Measurements from ENCODE around the gene TEX52. TPM values are rescaled to one million over a fixed set of nuclear protein-coding genes. Genes with fewer than 3 reads are reported as not detected.

Gene TEX52
- total and polyA plus RNA-seq, 2 donors from 2014 or later: not detected

DNA sequence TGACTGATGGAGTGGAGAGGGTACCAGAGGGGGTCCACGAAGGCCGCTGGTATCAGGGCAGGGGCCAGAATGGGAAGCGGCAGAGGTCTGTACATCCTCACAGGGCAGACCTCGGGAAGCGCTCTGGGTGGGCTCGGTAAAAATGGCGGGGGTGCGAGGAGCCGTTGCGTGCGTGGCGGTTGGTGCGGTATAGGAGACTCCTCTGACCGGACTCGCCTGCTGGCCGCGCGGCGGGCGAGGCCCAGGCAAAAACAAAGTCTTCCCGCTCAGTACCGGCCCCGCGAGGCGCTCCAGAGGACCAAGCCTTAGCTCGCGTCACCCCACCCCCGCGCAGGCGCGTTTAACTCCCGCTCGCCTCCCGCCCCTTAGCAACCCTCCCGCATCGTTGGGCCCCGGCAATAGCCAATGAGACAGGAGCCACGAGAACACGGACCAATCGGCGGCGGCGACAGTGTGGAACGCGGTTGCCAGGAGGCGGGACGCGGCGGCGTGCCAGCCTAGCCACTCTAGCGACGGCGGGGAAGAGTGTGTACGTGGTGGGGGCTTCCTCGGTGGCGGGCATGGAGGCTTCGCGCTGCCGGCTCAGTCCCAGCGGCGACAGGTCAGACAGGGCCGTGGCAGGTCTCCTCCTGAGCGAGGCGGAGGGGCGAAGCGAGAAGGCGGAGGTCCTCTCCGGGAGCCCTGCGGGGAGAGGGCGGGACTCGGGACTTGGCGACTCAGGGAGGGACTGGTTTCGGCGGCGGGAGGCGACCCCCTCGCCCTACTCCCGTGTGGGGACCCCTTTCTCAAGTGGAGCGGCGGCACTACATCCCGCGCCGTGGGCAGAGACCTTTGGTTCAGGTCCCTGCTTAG is 33.8 kb upstream of the TEX52 start, which contains the start of gene TULP3:
TSS of gene TULP3 (plus strand) at position 504 of the 852 bp plus-strand sequence. CDS start at position 561, 57 bp downstream.
- H3K9ac ChIP-seq (ENCODE audit: low read length in 3 of 3): peak within 1 kb of the TSS; percentile 53 to 89 (median 74)
- peak within 1 kb of the TSS; percentile 94 to 97 for H3K27ac ChIP-seq (ENCODE audit: low read depth in 2 of 2, low read length in 2 of 2)
- FAIRE-seq: peak; percentile 87
- TF ChIP-seq, protein P1, sequence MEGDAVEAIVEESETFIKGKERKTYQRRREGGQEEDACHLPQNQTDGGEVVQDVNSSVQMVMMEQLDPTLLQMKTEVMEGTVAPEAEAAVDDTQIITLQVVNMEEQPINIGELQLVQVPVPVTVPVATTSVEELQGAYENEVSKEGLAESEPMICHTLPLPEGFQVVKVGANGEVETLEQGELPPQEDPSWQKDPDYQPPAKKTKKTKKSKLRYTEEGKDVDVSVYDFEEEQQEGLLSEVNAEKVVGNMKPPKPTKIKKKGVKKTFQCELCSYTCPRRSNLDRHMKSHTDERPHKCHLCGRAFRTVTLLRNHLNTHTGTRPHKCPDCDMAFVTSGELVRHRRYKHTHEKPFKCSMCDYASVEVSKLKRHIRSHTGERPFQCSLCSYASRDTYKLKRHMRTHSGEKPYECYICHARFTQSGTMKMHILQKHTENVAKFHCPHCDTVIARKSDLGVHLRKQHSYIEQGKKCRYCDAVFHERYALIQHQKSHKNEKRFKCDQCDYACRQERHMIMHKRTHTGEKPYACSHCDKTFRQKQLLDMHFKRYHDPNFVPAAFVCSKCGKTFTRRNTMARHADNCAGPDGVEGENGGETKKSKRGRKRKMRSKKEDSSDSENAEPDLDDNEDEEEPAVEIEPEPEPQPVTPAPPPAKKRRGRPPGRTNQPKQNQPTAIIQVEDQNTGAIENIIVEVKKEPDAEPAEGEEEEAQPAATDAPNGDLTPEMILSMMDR (IDR thresholded peaks at IDR 0.05; ENCODE audit: borderline replicate concordance, extremely low read depth, insufficient read depth): peak; percentile 1
- no peaks in the 10 kb centered on the region for H3K27me3 ChIP-seq (ENCODE audit: control insufficient read depth, insufficient read depth, low read length)
- H3K4me3 ChIP-seq (ENCODE audit: low read length in 3 of 3): peak within 1 kb of the TSS; percentile 64 to 90 (median 81)
- peak; percentile 99 to 100 (median 99) for DNase-seq
- intact Hi-C loops (cut with DNase I): no loop called here
- H3K4me1 ChIP-seq (ENCODE audit: control insufficient read depth in 2 of 3, insufficient read depth in 2 of 3, low read depth in 1 of 3, low read length in 3 of 3): peaks cover 0 to 8% (median 6%) of the 10 kb centered on the region in 3 donors
- no peaks in the 10 kb centered on the region for H3K9me3 ChIP-seq (ENCODE audit: control insufficient read depth in 2 of 3, insufficient read depth in 1 of 3, low read length in 3 of 3)
- no peaks in the 10 kb centered on the region for H3K36me3 ChIP-seq (ENCODE audit: control insufficient read depth in 2 of 3, insufficient read depth in 3 of 3, low read length in 3 of 3)

- Histone ChIP-seq H3K27me3 (ENCODE audit: control insufficient read depth, insufficient read depth, low read length) (no peaks in the 10 kb centered on the region), H3K36me3 (ENCODE audit: control insufficient read depth in 2 of 3, insufficient read depth in 3 of 3, low read length in 3 of 3) (no peaks in the 10 kb centered on the region), H3K27ac (ENCODE audit: low read depth in 2 of 2, low read length in 2 of 2) (peak overlapping the region; percentile 83 to 97), H3K4me3 (ENCODE audit: low read length in 3 of 3) (peak overlapping the region; percentile 53 to 81 (median 60)), H3K9me3 (ENCODE audit: control insufficient read depth in 2 of 3, insufficient read depth in 1 of 3, low read length in 3 of 3) (no peaks in the 10 kb centered on the region), H3K9ac (ENCODE audit: low read length in 3 of 3) (peak overlapping the region; percentile 26 to 84 (median 53)), H3K4me1 (ENCODE audit: control insufficient read depth in 2 of 3, insufficient read depth in 2 of 3, low read depth in 1 of 3, low read length in 3 of 3) (peaks cover 0 to 8% (median 5%) of the 10 kb centered on the region in 3 donors)
- intact Hi-C loops (cut with DNase I): no loop called here
- TF ChIP-seq, protein P1 (IDR thresholded peaks at IDR 0.05; ENCODE audit: borderline replicate concordance, extremely low read depth, insufficient read depth): no peak
- no peak for FAIRE-seq
- DNase-seq: peak in 1 of 5 donors; percentile 17
Measured at GRCh38 chr12:2890001-2890387, 33.2 kb upstream of the TEX52 start.

- DNase-seq: peak in 3 of 5 donors; percentile 22 to 66 (median 48)
- Histone ChIP-seq H3K27ac (ENCODE audit: low read depth in 2 of 2, low read length in 2 of 2) (peak overlapping the region; percentile 43 to 70), H3K27me3 (ENCODE audit: control insufficient read depth, insufficient read depth, low read length) (no peaks in the 10 kb centered on the region), H3K4me1 (ENCODE audit: control insufficient read depth in 2 of 3, insufficient read depth in 2 of 3, low read depth in 1 of 3, low read length in 3 of 3) (peaks cover 0 to 8% (median 6%) of the 10 kb centered on the region in 3 donors), H3K4me3 (ENCODE audit: low read length in 3 of 3) (no peak overlapping the region), H3K9me3 (ENCODE audit: control insufficient read depth in 2 of 3, insufficient read depth in 1 of 3, low read length in 3 of 3) (no peaks in the 10 kb centered on the region), H3K36me3 (ENCODE audit: control insufficient read depth in 2 of 3, insufficient read depth in 3 of 3, low read length in 3 of 3) (no peaks in the 10 kb centered on the region), H3K9ac (ENCODE audit: low read length in 3 of 3) (no peak overlapping the region)
- intact Hi-C loops (cut with DNase I): no loop called here
- TF ChIP-seq, protein P1 (IDR thresholded peaks at IDR 0.05; ENCODE audit: borderline replicate concordance, extremely low read depth, insufficient read depth): no peak
- FAIRE-seq: no peak
Measured at GRCh38 chr12:2886768-2887450, 30.1 kb upstream of the TEX52 start.

All from kidney (tissue), 14 donors.